GM12875 (cell line): ENCODE data around the gene PLCB1.

Experiments
- H3K4me3 ChIP-seq: one replicate; pipeline ENCODE4 v1.5.1; 2011; ENCODE audit warnings: low read depth, low read length, control low read depth
- CTCF ChIP-seq: IDR thresholded peaks from 2 replicates; pipeline ENCODE4 v1.5.1; 2011; ENCODE audit warnings: low read depth, mild to moderate bottlenecking, control low read depth, inconsistent platforms, low read length, moderate library complexity, borderline replicate concordance; ENCODE audit not compliant: insufficient read depth

Gene PLCB1

GRCh38 chr20:8130840-8131526 is 1.1 kb upstream of the PLCB1 start:
- TF ChIP-seq CTCF = no peak
- no peak overlapping the region for H3K4me3 ChIP-seq

GRCh38 chr20:8132484-8133309 is 631 bp downstream of the PLCB1 start:
- TF ChIP-seq CTCF = no peak
- peak overlapping the region; percentile 53 for H3K4me3 ChIP-seq

- TF ChIP-seq CTCF = no peak
- peak overlapping the region; percentile 53 for H3K4me3 ChIP-seq
Observed at GRCh38 chr20:8133310-8133768, 1.3 kb downstream of the PLCB1 start.

- no peak for TF ChIP-seq CTCF
- H3K4me3 ChIP-seq = no peak overlapping the region
Observed at GRCh38 chr20:8133851-8134451, 1.9 kb downstream of the PLCB1 start.

GRCh38 chr20:8139899-8140298 is 7.8 kb downstream of the PLCB1 start:
- TF ChIP-seq CTCF = no peak

GRCh38 chr20:8143474-8143873 is 11.4 kb downstream of the PLCB1 start:
- no peak overlapping the region for H3K4me3 ChIP-seq
- TF ChIP-seq CTCF = no peak

More at GRCh38 chr20:8139899-8140298, 7.8 kb downstream of the PLCB1 start:
- H3K4me3 ChIP-seq = no peak overlapping the region
